ENCODE results near the gene ZNF577.
"Not testable (repeated sequence)": the region's sequence is repeated elsewhere in the genome, so short reads cannot be mapped to it uniquely, and the experiment has no call there.

Gene ZNF577

GRCh38 chr19:51887522-51888498 is at the start of gene ZNF577:
Gene ZNF577 (minus strand): TSS chr19:51887951. CDS start chr19:51880382, 7,569 bp downstream.
- peak; percentile 46 to 59 for DNase-seq (ENCODE audit: low read depth in 2 of 2)

GRCh38 chr19:51931921-51932320 is 44.2 kb upstream of the ZNF577 start:
- DNase-seq (ENCODE audit: low read depth in 2 of 2): no peak

GRCh38 chr19:51927859-51928258 is 40.1 kb upstream of the ZNF577 start:
- DNase-seq (ENCODE audit: low read depth in 2 of 2): no peak

- DNase-seq (ENCODE audit: low read depth in 2 of 2): peak; percentile 67 to 73
Observed at GRCh38 chr19:51926784-51927741, 39.3 kb upstream of the ZNF577 start, which contains the start of gene ZNF613. Gene ZNF613 (plus strand): TSS chr19:51927472. CDS start chr19:51936221, 8,749 bp downstream.

- no peak for DNase-seq (ENCODE audit: low read depth in 2 of 2)
Observed at GRCh38 chr19:51926426-51926783, 38.7 kb upstream of the ZNF577 start.

- no peak for DNase-seq (ENCODE audit: low read depth in 2 of 2)
Observed at GRCh38 chr19:51921949-51922348, 34.2 kb upstream of the ZNF577 start.

- no peak for DNase-seq (ENCODE audit: low read depth in 2 of 2)
Observed at GRCh38 chr19:51919606-51920005, 31.9 kb upstream of the ZNF577 start.

- DNase-seq (ENCODE audit: low read depth in 2 of 2): no peak
Observed at GRCh38 chr19:51916167-51916566, 28.4 kb upstream of the ZNF577 start.

GRCh38 chr19:51915324-51915867 is 27.6 kb upstream of the ZNF577 start:
- DNase-seq (ENCODE audit: low read depth in 2 of 2): no peak

- DNase-seq (ENCODE audit: low read depth in 2 of 2): not testable (repeated sequence)
Observed at GRCh38 chr19:51907981-51908380, 20.2 kb upstream of the ZNF577 start.

GRCh38 chr19:51906108-51906507 is 18.4 kb upstream of the ZNF577 start:
- not testable (repeated sequence) for DNase-seq (ENCODE audit: low read depth in 2 of 2)

- not testable (repeated sequence) for DNase-seq (ENCODE audit: low read depth in 2 of 2)
Observed at GRCh38 chr19:51905639-51906038, 17.9 kb upstream of the ZNF577 start.

- no peak for DNase-seq (ENCODE audit: low read depth in 2 of 2)
Observed at GRCh38 chr19:51905206-51905605, 17.5 kb upstream of the ZNF577 start.

GRCh38 chr19:51904331-51905165 is 16.8 kb upstream of the ZNF577 start, which contains the start of gene ZNF649:
Gene ZNF649 (minus strand): TSS chr19:51905017. CDS start chr19:51900107, 4,910 bp downstream.
- DNase-seq (ENCODE audit: low read depth in 2 of 2): peak; percentile 57 to 73

- DNase-seq (ENCODE audit: low read depth in 2 of 2): no peak
Observed at GRCh38 chr19:51903192-51903591, 15.4 kb upstream of the ZNF577 start.

- DNase-seq (ENCODE audit: low read depth in 2 of 2): no peak
Observed at GRCh38 chr19:51901860-51902259, 14.1 kb upstream of the ZNF577 start.

- no peak for DNase-seq (ENCODE audit: low read depth in 2 of 2)
Observed at GRCh38 chr19:51891193-51891747, 3.5 kb upstream of the ZNF577 start.

GRCh38 chr19:51889934-51890333 is 2.2 kb upstream of the ZNF577 start:
- DNase-seq (ENCODE audit: low read depth in 2 of 2): no peak

GRCh38 chr19:51884713-51885112 is 3.0 kb downstream of the ZNF577 start:
- DNase-seq (ENCODE audit: low read depth in 2 of 2): no peak

- DNase-seq (ENCODE audit: low read depth in 2 of 2): no peak
Observed at GRCh38 chr19:51882518-51882917, 5.2 kb downstream of the ZNF577 start.

All from stimulated activated CD8-positive, alpha-beta memory T cell treated with anti-CD3 and anti-CD28 coated beads, Interleukin-15, amount 100 ng/mL, for 48 hours (primary cell).